HG03066 (cell line): ENCODE results near the gene CR1L.
A peak's percentile ranks its signal among the peaks of the same experiment; 100 is the strongest.
"Not testable (repeated sequence)": the region's sequence is repeated elsewhere in the genome, so short reads cannot be mapped to it uniquely, and the experiment has no call there.

Source experiments
- ATAC-seq: cut with Tn5 transposase; IDR thresholded peaks from one replicate; pipeline ENCODE4 v1.9.1; 2021; ENCODE audit warnings: low read depth; ENCODE audit not compliant: unreplicated experiment

Gene CR1L

DNA sequence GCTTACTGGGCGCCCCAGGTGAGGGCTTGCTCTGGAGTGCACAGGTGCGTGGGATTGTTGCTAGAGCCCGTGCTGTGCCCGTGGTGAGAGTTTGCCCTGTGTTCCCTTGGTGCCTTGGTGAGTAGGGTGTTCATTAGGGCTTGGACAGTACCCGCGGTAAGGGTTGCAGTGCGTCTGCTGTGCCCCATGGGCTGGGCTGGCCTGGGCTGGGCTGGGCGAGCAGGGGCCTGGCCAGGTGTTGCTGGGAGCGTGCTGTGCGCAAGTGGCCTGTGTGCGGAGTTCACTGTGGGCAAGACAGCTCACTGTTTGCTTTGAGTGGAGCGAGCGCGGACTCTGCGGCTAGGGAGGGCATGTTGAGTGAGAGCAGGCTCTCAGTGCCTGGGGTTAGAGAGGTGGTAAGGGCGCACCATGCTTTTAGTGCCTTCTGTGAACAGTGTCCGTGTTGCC is 725 bp downstream of the CR1L start:
- no peak for ATAC-seq

DNA sequence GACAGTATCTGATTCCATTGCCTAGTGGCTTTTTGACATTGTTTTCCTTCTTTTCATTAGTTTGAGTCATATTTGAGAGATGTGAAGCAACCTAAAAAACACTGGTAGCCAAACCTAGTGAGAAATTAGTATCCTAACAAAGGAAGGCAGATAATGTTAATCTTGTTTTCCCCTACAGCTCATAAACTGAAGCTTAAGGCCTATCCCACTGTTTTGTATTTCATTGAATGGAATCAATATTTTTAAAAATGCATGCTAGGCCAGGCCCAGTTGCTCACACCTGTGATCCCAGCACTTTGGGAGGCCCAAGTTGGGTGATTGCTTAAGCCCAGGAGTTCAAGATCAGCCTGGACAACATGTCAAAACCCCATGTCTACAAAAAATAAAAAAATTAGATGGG is 1.2 kb downstream of the CR1L start:
- no peak for ATAC-seq

DNA sequence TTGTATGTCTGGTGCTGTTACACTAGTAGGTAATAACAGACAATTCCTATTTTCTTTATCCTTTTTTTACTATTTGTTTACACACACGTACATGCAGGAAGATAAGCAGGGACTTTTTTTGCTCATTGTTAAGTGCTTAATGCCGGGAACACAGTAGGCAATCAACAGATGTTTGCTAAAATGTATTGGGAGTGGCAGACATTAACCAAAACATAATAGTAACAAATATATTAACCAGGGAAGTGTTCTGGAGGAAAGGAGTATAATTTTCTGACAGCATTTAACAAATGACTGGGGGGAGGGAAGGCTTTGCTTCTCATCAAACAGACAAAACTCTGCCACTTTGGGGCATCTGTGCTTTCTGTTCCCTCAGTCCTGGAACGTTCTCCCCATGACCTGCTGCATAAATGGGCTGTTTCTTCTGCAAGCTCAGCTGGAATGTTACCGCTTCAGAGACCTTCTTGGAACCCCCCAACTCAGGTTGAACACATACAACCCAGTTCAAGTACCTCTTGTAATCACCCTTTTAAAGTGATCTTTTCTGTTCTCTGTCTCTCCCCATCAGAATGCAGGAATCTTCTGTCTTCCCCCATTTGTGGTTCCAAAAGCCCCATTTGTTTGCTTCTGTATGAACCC is 2.1 kb downstream of the CR1L start:
- ATAC-seq: no peak

DNA sequence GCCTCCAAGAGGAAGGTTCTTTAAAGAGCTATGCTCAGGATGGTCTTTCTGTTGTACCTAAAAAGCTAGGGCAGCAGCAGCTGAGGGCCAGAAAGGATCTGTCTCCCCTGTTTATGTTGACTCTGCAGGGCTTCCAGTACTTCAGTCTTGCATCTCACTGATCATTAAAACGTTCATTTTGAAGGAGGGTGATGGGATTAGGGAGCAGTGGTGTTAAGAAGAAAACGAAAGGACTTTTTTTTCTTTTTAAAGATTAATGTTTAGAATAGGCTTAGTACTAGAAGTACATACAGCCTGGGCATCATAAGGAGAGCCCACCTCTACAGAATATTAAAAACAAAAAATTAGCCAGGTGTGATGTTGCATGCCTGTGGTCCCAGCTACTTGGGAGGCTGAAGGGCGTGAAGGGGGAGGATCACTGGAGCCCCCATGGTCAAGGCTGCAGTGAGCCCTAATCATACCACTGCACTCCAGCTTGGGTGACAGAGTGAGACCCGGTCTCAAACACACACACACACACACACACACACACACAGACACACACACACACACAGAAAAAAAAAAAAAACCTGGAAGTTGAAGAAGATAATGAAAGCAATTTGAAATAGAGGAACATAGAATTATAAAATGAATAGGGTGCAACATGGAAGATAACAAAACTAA is 2.9 kb downstream of the CR1L start:
- ATAC-seq: no peak

DNA sequence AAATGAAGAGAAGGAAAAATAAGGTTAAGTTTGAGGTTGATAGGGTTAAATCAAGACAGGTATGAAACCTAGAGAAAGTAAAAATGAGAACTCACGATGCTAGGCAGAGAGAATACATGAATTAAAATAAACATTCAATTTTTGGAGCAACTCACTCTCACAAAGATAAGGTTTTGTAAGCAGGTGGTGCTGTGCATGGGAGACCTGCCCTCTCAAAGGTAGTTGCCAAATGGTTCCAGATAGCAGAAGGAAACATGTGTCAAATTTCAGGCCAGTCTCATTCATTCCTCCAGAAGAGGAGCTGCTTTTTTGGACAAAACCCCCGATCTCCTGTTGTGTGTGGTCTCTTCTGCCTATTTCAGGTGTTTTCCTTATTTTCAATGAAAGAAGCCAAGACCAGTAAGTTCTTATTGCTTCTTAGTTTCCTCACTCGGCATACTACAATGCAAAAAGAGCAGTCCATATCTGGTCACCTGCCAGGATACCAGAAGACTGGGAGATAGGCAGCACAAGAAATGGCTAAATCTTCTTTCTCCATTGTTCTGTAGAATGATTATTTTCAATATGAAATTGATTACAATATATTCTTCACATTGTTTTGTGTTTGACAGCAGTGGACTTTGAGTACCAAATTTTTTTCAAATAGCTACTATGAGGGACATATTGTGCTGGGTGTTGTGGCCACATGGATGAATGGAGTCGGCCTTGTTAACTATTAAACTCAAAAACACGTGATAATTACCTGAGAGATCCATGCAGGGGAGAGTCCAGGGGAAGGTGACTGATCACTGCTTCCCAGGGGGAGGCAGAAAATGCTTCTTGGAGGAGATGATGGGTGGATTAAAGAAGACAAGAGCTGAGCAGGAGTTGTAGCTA is 3.6 kb downstream of the CR1L start:
- ATAC-seq: no peak

DNA sequence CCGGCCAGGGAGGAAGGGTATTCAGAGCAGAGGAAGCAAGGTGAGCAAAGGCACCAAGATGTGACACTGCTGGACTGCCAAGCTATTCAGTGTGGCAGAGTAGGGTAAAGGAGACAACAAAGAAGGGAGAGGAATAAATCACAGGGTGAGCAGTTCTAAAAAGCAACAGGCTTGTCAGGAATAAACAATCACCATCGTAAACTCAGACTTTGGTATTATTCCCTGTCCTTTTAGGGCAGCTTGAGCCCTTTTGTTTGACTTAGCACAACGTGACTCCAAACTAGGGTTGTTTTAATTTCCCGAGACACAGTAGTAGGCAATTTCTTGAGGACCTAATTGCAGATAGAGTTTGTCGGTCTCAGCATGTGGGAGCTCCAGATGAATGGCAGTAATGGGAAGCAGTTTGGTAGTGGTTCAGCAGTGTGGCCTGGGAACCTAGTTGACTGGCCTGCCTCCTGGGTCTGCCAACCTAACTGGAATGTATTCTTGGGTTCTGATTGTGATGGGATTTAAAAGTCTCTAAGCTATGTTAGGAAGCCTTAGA is 4.3 kb downstream of the CR1L start:
- ATAC-seq: no peak

DNA sequence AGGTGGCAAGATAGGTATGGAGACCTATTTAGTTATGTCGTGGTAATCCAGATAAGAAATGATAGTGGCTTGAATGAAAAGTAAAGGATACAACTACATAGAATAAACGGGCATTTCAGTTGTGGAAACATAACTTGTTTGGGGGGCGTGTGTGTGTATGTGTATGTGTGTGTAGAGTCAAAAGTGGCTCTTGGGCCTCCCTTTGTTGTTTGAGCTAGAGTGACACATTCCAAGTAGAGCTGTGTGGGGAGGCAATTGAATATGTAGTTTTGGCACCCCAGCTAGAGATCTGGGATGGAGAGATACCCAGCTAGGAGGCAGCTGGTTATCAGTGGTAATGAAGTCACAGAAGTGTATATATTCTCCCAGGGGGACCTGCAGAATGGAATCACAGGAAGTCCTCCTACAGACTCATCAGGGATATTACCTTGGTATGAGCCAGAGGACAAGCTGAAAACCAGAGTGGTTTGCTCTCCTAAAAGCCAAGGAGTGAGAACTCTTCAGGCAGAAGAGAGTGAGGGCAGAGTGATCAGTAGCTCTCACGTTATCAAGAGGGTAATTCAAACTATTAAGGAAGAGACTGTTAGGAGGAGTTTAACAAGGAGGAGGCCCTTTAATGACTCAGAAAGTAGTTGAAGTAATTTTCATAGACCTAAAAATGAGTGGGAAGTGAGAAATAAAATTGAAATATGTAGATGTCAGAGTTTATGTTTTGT is 5.1 kb downstream of the CR1L start:
- no peak for ATAC-seq

DNA sequence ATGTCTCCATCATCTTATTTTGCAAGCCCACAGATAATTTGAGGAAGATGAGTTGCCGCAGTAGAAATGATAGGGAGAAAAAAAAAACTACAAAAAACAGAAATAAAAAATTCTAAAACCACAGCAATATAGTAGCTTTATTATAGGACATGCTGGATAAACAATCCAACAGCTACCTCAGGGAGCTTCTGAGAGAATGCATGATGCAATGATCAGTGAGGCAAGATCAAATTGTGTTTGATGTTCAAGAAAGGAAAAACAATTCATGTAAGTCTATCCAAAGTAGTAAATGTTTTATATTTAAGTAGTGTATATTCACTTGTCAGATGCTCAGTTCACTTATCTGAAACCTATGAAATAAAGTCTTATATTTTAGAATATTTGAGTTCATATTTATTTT is 6.7 kb downstream of the CR1L start:
- ATAC-seq: no peak

DNA sequence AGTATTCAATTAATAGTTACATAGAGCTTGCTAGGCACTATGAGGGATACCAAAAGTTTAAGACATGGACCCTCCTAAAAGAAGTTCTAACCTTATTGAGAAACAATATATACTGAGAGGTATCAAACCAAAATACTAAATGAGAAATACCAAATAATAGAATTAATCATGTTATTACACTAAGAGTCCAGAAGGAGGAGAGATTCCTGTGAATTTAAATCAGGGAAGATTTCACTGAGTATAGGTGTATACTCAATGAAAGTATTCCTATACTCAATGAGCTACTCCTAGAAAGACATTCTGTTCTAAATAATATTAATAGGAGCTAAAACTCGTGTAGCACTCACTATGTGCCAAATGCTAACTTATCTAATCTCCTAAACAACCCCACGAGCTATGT is 9.4 kb downstream of the CR1L start:
- no peak for ATAC-seq

DNA sequence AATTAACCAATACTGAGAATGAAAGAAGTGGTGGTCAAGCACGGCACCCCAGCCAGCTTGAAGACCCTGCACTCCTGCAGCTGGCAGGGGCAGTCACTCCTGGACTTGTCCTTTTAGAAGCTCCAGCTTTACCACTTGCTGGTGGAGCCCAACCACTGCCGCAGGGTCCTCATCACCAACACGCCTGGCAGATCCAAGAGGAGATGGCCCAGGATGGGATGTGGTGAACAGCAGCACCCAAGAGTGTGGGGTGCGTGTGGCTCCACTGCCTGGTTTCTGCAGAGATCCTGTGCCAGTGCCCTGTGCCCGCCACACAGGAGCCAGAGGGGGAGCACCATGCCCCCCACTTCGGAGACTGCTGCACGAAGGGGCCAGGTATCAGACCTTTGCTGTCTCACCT is 13.5 kb downstream of the CR1L start:
- ATAC-seq: no peak

DNA sequence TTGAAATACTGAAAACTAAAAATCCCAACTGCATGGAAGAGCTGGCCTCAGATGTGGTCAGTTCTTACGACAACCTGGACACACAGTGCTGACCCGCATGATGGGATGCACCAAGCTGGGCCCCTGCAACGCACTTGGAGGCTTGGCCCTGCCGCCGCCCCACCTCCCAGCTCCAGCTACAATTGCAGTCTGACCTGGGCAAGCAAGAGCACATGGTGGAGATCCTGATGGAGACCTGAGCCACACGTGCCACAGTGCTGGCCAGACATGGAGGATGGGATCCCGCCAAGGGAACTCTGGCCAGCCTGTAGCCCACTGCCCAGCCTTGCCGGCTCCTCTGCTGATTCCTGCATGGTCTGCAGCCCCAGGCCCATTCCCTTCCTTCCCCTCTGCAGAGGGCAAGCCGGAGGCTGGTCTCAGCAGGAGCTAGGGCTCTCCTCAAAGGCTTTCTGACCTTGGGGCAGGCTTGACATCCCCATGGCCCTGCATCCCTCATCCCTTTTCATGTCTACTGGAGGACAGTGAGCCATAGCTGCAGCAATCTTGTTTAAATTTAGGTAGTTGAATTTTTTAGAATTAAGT is 14.1 kb downstream of the CR1L start:
- ATAC-seq: no peak

DNA sequence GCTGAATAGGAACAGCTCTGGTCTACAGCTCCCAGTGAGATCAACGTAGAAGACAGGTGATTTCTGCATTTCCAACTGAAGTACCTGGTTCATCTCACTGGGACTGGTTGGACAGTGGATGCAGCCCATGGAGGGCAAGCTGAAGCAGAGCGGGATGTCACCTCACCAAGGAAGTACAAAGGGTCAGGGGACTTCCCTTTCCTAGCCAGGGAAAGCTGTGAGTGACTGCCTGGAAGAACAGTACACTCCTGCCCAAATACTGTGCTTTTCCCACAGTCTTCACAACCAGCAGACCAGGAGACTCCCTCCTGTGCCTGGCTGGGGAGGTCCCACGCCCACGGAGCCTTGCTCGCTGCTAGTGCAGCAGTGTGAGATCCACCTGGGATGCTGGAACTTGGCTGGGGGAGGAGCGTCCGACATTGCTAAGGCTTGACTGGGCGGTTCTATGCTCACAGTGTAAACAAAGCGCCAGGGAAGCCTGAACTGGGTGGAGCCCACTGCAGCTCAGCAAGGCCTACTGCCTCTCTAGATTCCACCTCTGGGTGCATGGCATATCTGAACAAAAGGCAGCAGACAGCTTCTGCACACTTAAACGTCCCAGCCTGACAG is 14.7 kb downstream of the CR1L start:
- ATAC-seq: no peak

DNA sequence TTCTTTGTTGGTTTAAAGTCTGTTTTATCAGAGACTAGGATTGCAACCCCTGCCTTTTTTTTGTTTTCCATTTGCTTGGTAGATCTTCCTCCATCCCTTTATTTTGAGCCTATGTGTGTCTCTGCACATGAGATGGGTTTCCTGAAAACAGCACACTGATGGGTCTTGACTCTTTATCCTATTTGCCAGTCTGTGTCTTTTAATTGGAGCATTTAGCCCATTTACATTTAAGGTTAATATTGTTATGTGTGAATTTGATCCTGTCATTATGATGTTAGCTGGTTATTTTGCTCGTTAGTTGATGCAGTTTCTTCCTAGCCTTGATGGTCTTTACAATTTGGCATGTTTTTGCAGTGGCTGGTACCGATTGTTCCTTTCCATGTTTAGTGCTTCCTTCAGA is 16.5 kb downstream of the CR1L start:
- not testable (repeated sequence) for ATAC-seq

DNA sequence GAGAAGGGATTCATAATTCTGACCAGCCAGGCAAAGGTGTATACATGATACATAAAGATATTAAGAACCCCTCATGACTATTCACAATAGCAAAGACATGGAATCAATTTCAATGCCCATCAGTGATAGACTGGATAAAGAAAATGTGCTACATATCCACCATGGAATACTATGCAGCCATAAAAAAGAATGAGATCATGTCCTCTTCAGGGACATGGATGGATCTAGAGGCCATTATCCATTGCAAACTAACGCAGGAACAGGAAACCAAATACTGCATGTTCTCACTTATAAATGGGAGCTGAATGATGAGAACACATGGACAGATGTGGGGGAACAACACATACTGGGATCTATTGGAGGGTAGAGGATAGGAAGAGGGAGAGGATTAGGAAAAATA is 21.4 kb downstream of the CR1L start:
- ATAC-seq: no peak

DNA sequence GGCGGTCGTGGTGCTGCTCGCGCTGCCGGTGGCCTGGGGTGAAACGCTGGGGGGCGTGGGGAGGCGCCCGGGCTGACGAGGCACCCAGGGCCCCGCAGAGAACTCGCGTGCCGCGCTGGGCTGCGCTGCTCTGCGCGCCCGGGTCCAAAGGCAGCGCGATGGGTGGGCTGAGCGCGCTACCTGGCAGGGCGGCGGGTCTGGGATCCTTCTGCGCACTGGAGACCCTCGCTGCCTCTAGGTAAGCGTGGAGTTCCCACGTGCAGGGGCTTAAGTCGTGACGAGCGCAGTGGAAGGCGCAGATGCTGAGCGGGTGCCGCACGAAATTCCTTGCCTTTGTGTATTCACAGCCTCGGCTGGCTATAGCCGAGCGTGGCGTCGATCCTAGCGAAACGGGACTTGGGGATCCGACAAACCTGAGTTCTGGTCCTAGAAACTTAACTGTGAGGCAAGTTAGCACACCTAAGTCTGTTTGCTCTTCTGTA is 24.6 kb downstream of the CR1L start:
- no peak for ATAC-seq

DNA sequence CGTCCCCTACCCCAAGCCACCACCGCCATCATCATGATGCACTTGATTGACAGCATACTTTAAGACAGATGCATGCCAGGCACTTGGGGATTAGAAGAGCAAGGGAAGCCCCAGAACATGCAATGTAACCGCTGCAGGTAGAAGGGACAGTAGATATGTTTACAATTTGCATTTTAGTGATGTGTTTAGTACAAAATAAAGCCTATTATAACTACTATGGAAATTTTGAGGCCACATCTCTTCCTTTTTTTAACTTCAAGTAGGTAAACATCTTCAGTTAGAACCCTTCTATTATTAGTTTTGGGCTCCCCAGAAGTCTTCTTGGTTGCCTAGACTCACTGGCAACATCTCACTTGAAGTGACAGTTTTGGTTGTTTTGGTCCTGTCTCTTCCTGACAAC is 25.3 kb downstream of the CR1L start:
- peak; percentile 69 for ATAC-seq

DNA sequence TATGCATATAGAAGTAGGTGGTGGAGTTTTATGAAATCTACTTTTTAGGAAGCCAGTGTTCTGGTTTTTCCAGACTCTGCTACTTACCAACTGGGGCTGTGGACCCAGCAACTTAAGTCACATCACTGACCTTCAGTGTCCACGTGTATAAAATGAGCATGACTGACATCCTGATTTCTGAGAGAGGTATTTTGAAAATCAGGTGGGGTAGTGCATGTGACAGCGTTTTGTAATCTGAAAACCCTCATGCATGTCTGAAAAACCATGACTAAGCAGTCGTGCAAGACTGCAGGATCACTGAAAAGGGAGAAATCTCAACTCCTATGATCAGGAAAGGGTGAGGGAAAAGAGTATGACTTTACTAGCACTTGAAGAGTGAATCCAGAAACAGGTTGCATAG is 26.1 kb downstream of the CR1L start:
- no peak for ATAC-seq

DNA sequence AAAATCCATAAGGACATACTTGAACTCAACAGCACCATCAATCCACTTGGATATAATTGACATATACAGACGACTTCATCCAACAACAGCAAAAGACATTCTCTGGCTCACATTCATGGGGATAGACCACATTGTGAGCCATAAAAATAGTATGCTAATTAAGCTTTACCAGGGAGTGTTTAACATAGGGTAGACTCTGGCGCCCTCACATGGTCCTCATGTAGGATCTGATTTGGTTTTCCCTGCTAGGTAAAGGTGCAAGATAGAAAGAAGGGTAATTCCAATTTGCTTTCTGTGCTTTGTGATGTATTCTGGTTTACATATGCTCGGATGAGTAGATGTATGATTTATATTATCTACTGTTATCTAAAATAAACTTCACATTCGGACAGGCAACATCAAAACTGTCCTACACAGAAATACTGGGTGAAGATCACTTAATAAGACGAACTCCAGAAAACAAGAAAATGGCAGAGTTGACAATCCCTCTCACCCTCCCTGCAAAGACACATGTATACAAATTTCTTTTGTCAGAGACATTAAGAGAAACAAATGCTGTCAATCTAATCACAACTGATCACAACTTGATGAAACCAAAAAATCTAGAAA is 27.7 kb downstream of the CR1L start:
- ATAC-seq: no peak

DNA sequence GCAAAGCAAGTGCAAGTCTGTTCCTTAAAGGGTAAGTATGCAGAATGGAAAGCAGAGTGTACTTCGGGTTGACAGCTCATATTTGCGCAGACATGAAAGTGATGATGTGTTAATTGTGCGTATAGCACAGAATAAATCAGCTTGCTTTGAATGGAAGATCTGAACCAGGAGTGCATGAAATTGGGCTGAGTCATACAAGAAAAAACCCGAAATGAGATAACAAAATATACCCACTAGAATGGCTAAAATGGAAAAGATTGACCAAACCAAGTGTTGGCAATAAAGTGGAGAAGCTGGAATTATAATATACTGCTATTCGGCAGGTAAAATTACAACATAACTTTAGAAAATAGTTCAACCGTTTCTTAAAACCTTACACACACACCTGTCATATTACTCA is 28.5 kb downstream of the CR1L start:
- no peak for ATAC-seq
